GM15510 (cell line): ENCODE data around the gene ULK4.

ENCODE experiments used
- POLR2A ChIP-seq: IDR thresholded peaks from 3 replicates; pipeline ENCODE4 v1.6.1; 2011; ENCODE audit warnings: borderline replicate concordance; ENCODE audit not compliant: insufficient read length; ENCODE audit errors: extremely low read depth

Gene ULK4

GRCh38 chr3:41198046-41198445 is 763.9 kb downstream of the ULK4 start:
- TF ChIP-seq POLR2A = no peak
